ENCODE measurements around the gene NLGN1. TPM values are rescaled to one million over a fixed set of nuclear protein-coding genes. Genes with fewer than 3 reads are reported as not detected.

The NLGN1 gene
- total RNA-seq, 2 donors from 2014 or later: 0.67 to 1.3 TPM

- Histone ChIP-seq H3K27ac (no peak overlapping the region), H3K4me1 (no peaks in the 10 kb centered on the region), H3K36me3 (no peaks in the 10 kb centered on the region), H3K4me3 (no peak overlapping the region), H3K27me3 (no peaks in the 10 kb centered on the region), H3K9me3 (no peaks in the 10 kb centered on the region), H3K9ac (ENCODE audit: low read depth in 2 of 2, low read length in 2 of 2) (no peak overlapping the region)
- intact Hi-C loops (cut with DNase I): no loop called here
- TF ChIP-seq CTCF (IDR thresholded peaks at IDR 0.05): no peak
- no peak for DNase-seq
Measured at GRCh38 chr3:174125267-174125824, 727.8 kb downstream of the NLGN1 start.

GRCh38 chr3:174126990-174127758, 729.6 kb downstream of the NLGN1 start:
- Histone ChIP-seq H3K9ac (ENCODE audit: low read depth in 2 of 2, low read length in 2 of 2) (no peak overlapping the region), H3K9me3 (no peaks in the 10 kb centered on the region), H3K36me3 (no peaks in the 10 kb centered on the region), H3K27ac (no peak overlapping the region), H3K4me1 (no peaks in the 10 kb centered on the region), H3K27me3 (no peaks in the 10 kb centered on the region), H3K4me3 (no peak overlapping the region)
- no peak for DNase-seq
- no peak for TF ChIP-seq CTCF (IDR thresholded peaks at IDR 0.05)
- intact Hi-C loops (cut with DNase I): no loop called here

- DNase-seq: no peak
- Histone ChIP-seq H3K4me1 (no peaks in the 10 kb centered on the region), H3K27ac (no peak overlapping the region), H3K4me3 (no peak overlapping the region), H3K9ac (ENCODE audit: low read depth in 2 of 2, low read length in 2 of 2) (no peak overlapping the region), H3K9me3 (no peaks in the 10 kb centered on the region), H3K36me3 (no peaks in the 10 kb centered on the region), H3K27me3 (no peaks in the 10 kb centered on the region)
- no peak for TF ChIP-seq CTCF (IDR thresholded peaks at IDR 0.05)
- intact Hi-C loops (cut with DNase I): no loop called here
Measured at GRCh38 chr3:174132006-174132405, 734.5 kb downstream of the NLGN1 start.

GRCh38 chr3:174132421-174133042, 735.0 kb downstream of the NLGN1 start:
- DNase-seq: no peak
- Histone ChIP-seq H3K4me1 (no peaks in the 10 kb centered on the region), H3K27me3 (no peaks in the 10 kb centered on the region), H3K36me3 (no peaks in the 10 kb centered on the region), H3K4me3 (no peak overlapping the region), H3K9me3 (no peaks in the 10 kb centered on the region), H3K9ac (ENCODE audit: low read depth in 2 of 2, low read length in 2 of 2) (no peak overlapping the region), H3K27ac (no peak overlapping the region)
- no peak for TF ChIP-seq CTCF (IDR thresholded peaks at IDR 0.05)
- intact Hi-C loops (cut with DNase I): no loop called here

- TF ChIP-seq CTCF (IDR thresholded peaks at IDR 0.05): no peak
- H3K9ac ChIP-seq (ENCODE audit: low read depth in 2 of 2, low read length in 2 of 2): no peak overlapping the region
- intact Hi-C loops (cut with DNase I): no loop called here
- no peaks in the 10 kb centered on the region for H3K27me3 ChIP-seq
- H3K4me3 ChIP-seq: no peak overlapping the region
- no peaks in the 10 kb centered on the region for H3K4me1 ChIP-seq
- H3K36me3 ChIP-seq: no peaks in the 10 kb centered on the region
- no peak for DNase-seq
- H3K9me3 ChIP-seq: no peaks in the 10 kb centered on the region
- H3K27ac ChIP-seq: no peak overlapping the region
Measured at GRCh38 chr3:174146008-174146407, 748.5 kb downstream of the NLGN1 start.
